Panc1 (cell line): ENCODE results near the gene LAP3. TPM values are rescaled to one million over a fixed set of nuclear protein-coding genes. Genes with fewer than 3 reads are reported as not detected.

Source experiments
- ATAC-seq: fragments of 200-7000 bp; cut with Tn5 transposase; 2 replicates; pipeline ENCODE4 v1.9.1; 2020; ENCODE audit warnings: mild to moderate bottlenecking, moderate library complexity
- BruUV-seq: library from RNA; stranded (reverse); fragments of 400-500 nt; replicated peaks from 2 replicates; lab custom pipeline; 2021; lab: Mats Ljungman, UMichigan
- CTCF ChIA-PET: fragments of 300-600 bp; sonication (Branson Sonifier 250); formaldehyde crosslinking; loops from one replicate; lab custom pipeline; 2022; ENCODE audit warnings: antibody characterized with exemption; lab: Charles Lee
- POLR2A ChIA-PET: fragments of 300-600 bp; sonication (Branson Sonifier 250); formaldehyde crosslinking; loops from one replicate; lab custom pipeline; 2022; ENCODE audit warnings: antibody characterized with exemption; lab: Charles Lee
- DNase-seq: peaks from one replicate; pipeline ENCODE4 v3.0.0-alpha.2; 2010; ENCODE audit warnings: low read depth, low spot score
- H3K27ac ChIP-seq: 2 replicates; pipeline ENCODE4 v1.5.1; 2011; ENCODE audit warnings: mild to moderate bottlenecking, low read length, inconsistent platforms
- H3K27me3 ChIP-seq: fragments of 200-500 bp; sonication (Bioruptor generic); 2 replicates; pipeline ENCODE4 v1.6.0; 2014; ENCODE audit warnings: low read length, inconsistent platforms; ENCODE audit not compliant: control insufficient read depth, insufficient read depth
- H3K36me3 ChIP-seq: fragments of 200-500 bp; sonication (Bioruptor generic); 2 replicates; pipeline ENCODE4 v1.5.1; 2014; ENCODE audit warnings: inconsistent platforms, mild to moderate bottlenecking, low read length, moderate library complexity; ENCODE audit not compliant: control insufficient read depth, insufficient read depth
- H3K4me1 ChIP-seq: 2 replicates; pipeline ENCODE4 v1.5.1; 2011; ENCODE audit warnings: inconsistent platforms, mild to moderate bottlenecking, low read length, moderate library complexity; ENCODE audit not compliant: control insufficient read depth, insufficient read depth
- H3K4me3 ChIP-seq, 2 experiments: 2 replicates each; pipeline ENCODE4 v1.5.1; 2011 to 2012; ENCODE audit warnings: low read depth in 2 of 2, low read length in 2 of 2, mild to moderate bottlenecking in 2 of 2, inconsistent platforms in 1 of 2, moderate library complexity in 1 of 2
- H3K9me3 ChIP-seq: fragments of 200-500 bp; sonication (Bioruptor generic); 2 replicates; pipeline ENCODE4 v1.5.1; 2014; ENCODE audit warnings: low read depth, mild to moderate bottlenecking, inconsistent platforms, low read length, moderate library complexity; ENCODE audit not compliant: control insufficient read depth, insufficient read depth
- CTCF ChIP-seq: fragments of 450-650 bp; IDR thresholded peaks from 2 replicates; pipeline ENCODE4 v1.5.1; 2017; ENCODE audit warnings: mild to moderate bottlenecking
- POLR2AphosphoS5 ChIP-seq: IDR thresholded peaks from 2 replicates; pipeline ENCODE4 v1.6.1; 2012; ENCODE audit warnings: mild to moderate bottlenecking, low read depth, low read length, moderate library complexity
- REST ChIP-seq, 2 experiments: IDR thresholded peaks; 2 replicates each; pipeline ENCODE4 v1.6.1; 2011 to 2012; ENCODE audit warnings: low read depth in 2 of 2, control low read depth in 1 of 2, low read length in 1 of 2, mild to moderate bottlenecking in 1 of 2, moderate library complexity in 1 of 2; ENCODE audit not compliant: insufficient read depth in 1 of 2
- SIN3A ChIP-seq: IDR thresholded peaks from 2 replicates; pipeline ENCODE4 v1.6.1; 2012; ENCODE audit warnings: low read depth, mild to moderate bottlenecking, low read length, moderate library complexity, borderline replicate concordance; ENCODE audit not compliant: insufficient read depth
- TCF7L2 ChIP-seq: IDR thresholded peaks from 2 replicates; pipeline ENCODE4 v1.6.1; 2011; ENCODE audit warnings: mild to moderate bottlenecking, low read depth, low read length, inconsistent platforms
- in situ Hi-C: cut with HindIII; loops from 2 replicates; pipeline ENCODE4 v1.10.0; 2016; ENCODE audit warnings: low sequenced_read_pairs, low pct_unique_long_range_greater_than_20kb
- intact Hi-C: fragments of 100-400 bp; cut with micrococcal nuclease; formaldehyde crosslinking; loops from one replicate; pipeline ENCODE4 v1.10.0; 2022; ENCODE audit not compliant: unreplicated experiment
- total RNA-seq: library from RNA; stranded (reverse); gene quantifications from one replicate; pipeline ENCODE4 v1.2.1, GENCODE V29; 2021; ENCODE audit not compliant: unreplicated experiment

LAP3 gene
- total RNA-seq, 1 experiment from 2014 or later, result 51.4 TPM

GRCh38 chr4:17630228-17630627 lies 53.2 kb downstream of the LAP3 start:
- Histone ChIP-seq H3K4me3 (no peak overlapping the region), H3K27me3 (no peaks in the 10 kb centered on the region), H3K36me3 (peaks cover 8% of the 10 kb centered on the region), H3K9me3 (no peaks in the 10 kb centered on the region), H3K27ac (no peak overlapping the region), H3K4me1 (no peaks in the 10 kb centered on the region)
- TF ChIP-seq TCF7L2, result no peak
- TF ChIP-seq REST (IDR thresholded peaks at IDR 0.05; ENCODE audit: insufficient read depth in 1 of 2, low read depth in 2 of 2, low read length in 1 of 2), result no peak
- TF ChIP-seq SIN3A, result no peak
- BruUV-seq, result no TSS peak
- ATAC-seq (no peak), DNase-seq (no peak)
- ChIA-PET POLR2A (no interaction called here), CTCF (no interaction called here)
- intact Hi-C loops, result loop anchor here (5.0 kb wide), 1 partner anchor 83 kb away; no protein-coding TSS in a partner anchor
- in situ Hi-C loops, result no loop called here

GRCh38 chr4:17633600-17633999 lies 56.6 kb downstream of the LAP3 start:
- Histone ChIP-seq H3K9me3 (no peaks in the 10 kb centered on the region), H3K36me3 (peaks cover 4% of the 10 kb centered on the region), H3K4me1 (no peaks in the 10 kb centered on the region), H3K27me3 (no peaks in the 10 kb centered on the region), H3K27ac (no peak overlapping the region), H3K4me3 (no peak overlapping the region)
- no TSS peak for BruUV-seq
- TF ChIP-seq TCF7L2, result no peak
- TF ChIP-seq CTCF, result no peak
- no peak for TF ChIP-seq SIN3A
- TF ChIP-seq POLR2AphosphoS5, result no peak
- TF ChIP-seq REST (IDR thresholded peaks at IDR 0.05; ENCODE audit: insufficient read depth in 1 of 2, low read depth in 2 of 2, low read length in 1 of 2), result no peak
- ChIA-PET CTCF (no interaction called here), POLR2A (no interaction called here)
- DNase-seq (no peak), ATAC-seq (no peak)
- intact Hi-C loops, result loop anchor here (5.0 kb wide), 1 partner anchor 86 kb away; no protein-coding TSS in a partner anchor
- in situ Hi-C loops, result no loop called here
